ENCODE measurements around the gene NAP1L5. TPM values are rescaled to one million over a fixed set of nuclear protein-coding genes. Genes with fewer than 3 reads are reported as not detected.

NAP1L5 gene
- total RNA-seq, 1 donor from 2014 or later: 7.5 TPM

DNA sequence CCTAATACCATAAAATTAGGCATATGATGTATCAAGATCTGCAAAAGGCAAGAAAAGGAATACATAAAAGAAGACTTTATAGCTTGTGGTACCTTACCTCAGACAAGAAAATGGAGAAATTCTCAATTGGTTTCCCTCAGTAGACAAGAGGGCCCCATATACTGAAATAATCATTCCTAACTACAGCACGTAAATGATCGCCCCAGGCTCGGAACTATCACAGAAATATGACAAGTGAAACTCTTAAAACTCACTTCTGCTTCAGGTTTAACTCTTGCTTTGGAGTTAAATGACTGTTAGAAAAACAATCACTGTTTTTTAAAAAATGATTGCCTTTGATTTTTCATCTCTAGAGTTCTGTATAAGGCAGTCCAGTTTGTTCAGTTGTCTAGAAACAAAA is 38.6 kb upstream of the NAP1L5 start:
- Mint-ChIP-seq H3K27me3 (ENCODE audit: low read depth) (no peaks in the 10 kb centered on the region), H3K9me3 (no peaks in the 10 kb centered on the region), H3K36me3 (ENCODE audit: low read depth) (peaks cover 9% of the 10 kb centered on the region), H3K4me1 (peaks cover 3% of the 10 kb centered on the region), H3K4me3 (no peak overlapping the region), H3K27ac (ENCODE audit: unreplicated experiment) (no peak overlapping the region)
- DNase-seq (ENCODE audit: low read depth, low spot score): no peak
- TF ChIP-seq, protein P1, sequence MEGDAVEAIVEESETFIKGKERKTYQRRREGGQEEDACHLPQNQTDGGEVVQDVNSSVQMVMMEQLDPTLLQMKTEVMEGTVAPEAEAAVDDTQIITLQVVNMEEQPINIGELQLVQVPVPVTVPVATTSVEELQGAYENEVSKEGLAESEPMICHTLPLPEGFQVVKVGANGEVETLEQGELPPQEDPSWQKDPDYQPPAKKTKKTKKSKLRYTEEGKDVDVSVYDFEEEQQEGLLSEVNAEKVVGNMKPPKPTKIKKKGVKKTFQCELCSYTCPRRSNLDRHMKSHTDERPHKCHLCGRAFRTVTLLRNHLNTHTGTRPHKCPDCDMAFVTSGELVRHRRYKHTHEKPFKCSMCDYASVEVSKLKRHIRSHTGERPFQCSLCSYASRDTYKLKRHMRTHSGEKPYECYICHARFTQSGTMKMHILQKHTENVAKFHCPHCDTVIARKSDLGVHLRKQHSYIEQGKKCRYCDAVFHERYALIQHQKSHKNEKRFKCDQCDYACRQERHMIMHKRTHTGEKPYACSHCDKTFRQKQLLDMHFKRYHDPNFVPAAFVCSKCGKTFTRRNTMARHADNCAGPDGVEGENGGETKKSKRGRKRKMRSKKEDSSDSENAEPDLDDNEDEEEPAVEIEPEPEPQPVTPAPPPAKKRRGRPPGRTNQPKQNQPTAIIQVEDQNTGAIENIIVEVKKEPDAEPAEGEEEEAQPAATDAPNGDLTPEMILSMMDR (conservative IDR thresholded peaks at IDR 0.05): no peak

DNA sequence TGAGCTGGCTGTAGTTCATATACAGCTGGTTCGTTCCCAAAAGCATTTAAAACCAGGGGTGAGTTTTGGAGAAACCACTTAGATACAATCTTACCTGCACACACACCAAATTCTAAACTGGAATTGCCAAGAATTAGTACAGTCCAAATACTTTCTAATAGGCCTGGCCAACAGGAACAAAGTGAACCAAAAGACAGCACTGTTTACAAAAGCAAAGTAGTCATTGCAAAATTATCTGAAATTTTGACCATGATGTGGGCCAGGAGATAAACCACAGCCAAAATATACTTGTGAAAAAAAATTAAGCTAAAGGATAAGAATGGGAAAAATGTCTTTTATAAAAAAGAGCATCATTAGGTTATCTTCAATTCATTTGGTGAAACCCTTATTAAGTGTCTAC is 37.9 kb upstream of the NAP1L5 start:
- TF ChIP-seq, protein P1 (conservative IDR thresholded peaks at IDR 0.05): no peak
- Mint-ChIP-seq H3K27me3 (ENCODE audit: low read depth) (no peaks in the 10 kb centered on the region), H3K4me1 (peaks cover 3% of the 10 kb centered on the region), H3K27ac (ENCODE audit: unreplicated experiment) (no peak overlapping the region), H3K9me3 (no peaks in the 10 kb centered on the region), H3K4me3 (no peak overlapping the region), H3K36me3 (ENCODE audit: low read depth) (peaks cover 11% of the 10 kb centered on the region)
- no peak for DNase-seq (ENCODE audit: low read depth, low spot score)

DNA sequence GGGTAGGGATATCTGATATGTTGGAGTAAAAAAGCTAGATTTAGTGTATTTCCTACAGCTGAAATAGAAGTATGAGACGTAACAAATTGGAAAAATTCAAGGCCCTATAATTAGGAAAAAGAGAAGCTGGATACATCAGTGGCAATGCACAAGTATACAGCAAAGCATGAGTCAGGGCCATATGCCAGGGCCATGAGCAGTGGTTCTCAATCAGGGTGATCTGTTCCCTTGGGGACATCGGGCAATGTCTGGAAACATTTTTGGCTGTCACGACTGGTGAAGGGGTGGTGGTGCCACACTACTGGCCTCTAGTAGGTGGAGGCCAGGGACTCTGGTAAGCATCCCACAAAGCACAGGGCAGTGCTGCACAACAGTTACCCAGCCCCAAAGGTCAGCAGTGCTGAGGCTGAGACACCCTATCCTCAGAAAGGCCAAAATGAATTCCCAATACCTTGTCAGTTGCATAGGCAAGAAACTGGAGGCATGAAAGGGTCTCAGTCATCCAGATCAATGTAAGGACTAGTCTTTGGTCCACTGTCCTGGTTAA is 36.8 kb upstream of the NAP1L5 start:
- H3K36me3 Mint-ChIP-seq (ENCODE audit: low read depth): peaks cover 8% of the 10 kb centered on the region
- H3K9me3 Mint-ChIP-seq: no peaks in the 10 kb centered on the region
- no peaks in the 10 kb centered on the region for H3K27me3 Mint-ChIP-seq (ENCODE audit: low read depth)
- TF ChIP-seq, protein P1 (conservative IDR thresholded peaks at IDR 0.05): no peak
- no peak for DNase-seq (ENCODE audit: low read depth, low spot score)
- H3K4me3 Mint-ChIP-seq: no peak overlapping the region
- H3K4me1 Mint-ChIP-seq: peaks cover 3% of the 10 kb centered on the region
- peak overlapping the region; percentile 35 for H3K27ac Mint-ChIP-seq (ENCODE audit: unreplicated experiment)

DNA sequence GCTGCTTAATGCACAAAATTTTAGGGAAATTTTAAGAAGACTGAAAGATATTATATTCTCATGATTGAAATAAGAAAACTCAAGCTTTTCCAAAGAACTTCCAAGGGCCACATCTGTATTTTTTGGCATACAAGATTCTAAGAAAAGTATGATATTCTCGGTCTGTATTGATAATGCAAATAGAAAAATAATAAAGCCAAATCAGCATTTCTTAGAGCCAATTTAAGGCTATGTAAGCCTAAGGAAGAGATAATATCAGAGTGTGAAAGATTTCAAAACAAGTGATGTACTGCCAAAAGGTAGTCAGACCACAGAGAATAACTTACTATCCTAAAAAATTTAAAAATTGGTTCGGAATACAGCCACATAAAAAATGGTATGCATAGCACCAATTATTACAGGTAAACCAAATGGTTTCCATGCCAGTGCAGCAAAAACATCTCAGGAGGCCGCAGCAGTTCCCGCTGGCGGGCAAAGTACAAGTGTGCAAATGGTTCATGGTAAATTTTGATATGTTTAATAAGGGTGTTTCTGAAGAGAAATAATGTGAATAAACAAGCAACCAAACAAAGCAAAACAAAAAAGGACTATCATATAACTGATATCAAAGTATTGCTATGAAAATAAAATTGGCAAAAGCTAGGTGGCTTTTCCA is 35.2 kb upstream of the NAP1L5 start:
- H3K27me3 Mint-ChIP-seq (ENCODE audit: low read depth): no peaks in the 10 kb centered on the region
- peaks cover 3% of the 10 kb centered on the region for H3K4me1 Mint-ChIP-seq
- H3K4me3 Mint-ChIP-seq: no peak overlapping the region
- DNase-seq (ENCODE audit: low read depth, low spot score): no peak
- H3K27ac Mint-ChIP-seq (ENCODE audit: unreplicated experiment): no peak overlapping the region
- TF ChIP-seq, protein P1 (conservative IDR thresholded peaks at IDR 0.05): no peak
- peaks cover 4% of the 10 kb centered on the region for H3K36me3 Mint-ChIP-seq (ENCODE audit: low read depth)
- no peaks in the 10 kb centered on the region for H3K9me3 Mint-ChIP-seq

DNA sequence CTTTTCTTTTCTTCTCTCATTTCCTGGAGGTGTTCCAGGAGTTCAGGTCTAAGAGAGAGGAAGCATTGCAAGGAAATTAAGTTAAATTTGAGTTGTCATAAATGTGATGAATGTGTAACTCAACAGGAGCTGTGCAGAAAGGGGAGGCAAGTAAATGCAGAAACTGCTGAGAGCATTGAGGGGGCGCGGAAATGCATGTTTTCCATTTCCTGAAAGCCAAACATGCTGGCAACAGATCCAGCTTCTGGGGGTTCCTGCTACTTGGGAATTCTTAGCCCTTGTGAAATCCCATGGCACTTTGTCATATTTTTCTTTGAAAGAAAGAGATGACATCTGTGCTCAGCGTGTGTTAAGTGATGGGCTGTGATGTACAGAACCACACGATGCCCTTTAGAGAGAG is 33.8 kb upstream of the NAP1L5 start:
- H3K4me1 Mint-ChIP-seq: no peaks in the 10 kb centered on the region
- H3K27me3 Mint-ChIP-seq (ENCODE audit: low read depth): no peaks in the 10 kb centered on the region
- no peak for DNase-seq (ENCODE audit: low read depth, low spot score)
- H3K36me3 Mint-ChIP-seq (ENCODE audit: low read depth): peaks cover 5% of the 10 kb centered on the region
- TF ChIP-seq, protein P1 (conservative IDR thresholded peaks at IDR 0.05): no peak
- peak overlapping the region; percentile 31 for H3K27ac Mint-ChIP-seq (ENCODE audit: unreplicated experiment)
- H3K4me3 Mint-ChIP-seq: no peak overlapping the region
- H3K9me3 Mint-ChIP-seq: no peaks in the 10 kb centered on the region

Measured in neural crest cell (in vitro differentiated cells).